IPS DF 4.7 (cell line): ENCODE results near the gene UPK1A.
A peak's percentile ranks its signal among the peaks of the same experiment; 100 is the strongest.
"Not testable (repeated sequence)": the region's sequence is repeated elsewhere in the genome, so short reads cannot be mapped to it uniquely, and the experiment has no call there.

Experiments
- DNase-seq: peaks from one replicate; pipeline ENCODE4 v3.0.0-alpha.2; 2013; ENCODE audit warnings: low spot score; ENCODE audit errors: extremely low read depth

UPK1A gene

DNA sequence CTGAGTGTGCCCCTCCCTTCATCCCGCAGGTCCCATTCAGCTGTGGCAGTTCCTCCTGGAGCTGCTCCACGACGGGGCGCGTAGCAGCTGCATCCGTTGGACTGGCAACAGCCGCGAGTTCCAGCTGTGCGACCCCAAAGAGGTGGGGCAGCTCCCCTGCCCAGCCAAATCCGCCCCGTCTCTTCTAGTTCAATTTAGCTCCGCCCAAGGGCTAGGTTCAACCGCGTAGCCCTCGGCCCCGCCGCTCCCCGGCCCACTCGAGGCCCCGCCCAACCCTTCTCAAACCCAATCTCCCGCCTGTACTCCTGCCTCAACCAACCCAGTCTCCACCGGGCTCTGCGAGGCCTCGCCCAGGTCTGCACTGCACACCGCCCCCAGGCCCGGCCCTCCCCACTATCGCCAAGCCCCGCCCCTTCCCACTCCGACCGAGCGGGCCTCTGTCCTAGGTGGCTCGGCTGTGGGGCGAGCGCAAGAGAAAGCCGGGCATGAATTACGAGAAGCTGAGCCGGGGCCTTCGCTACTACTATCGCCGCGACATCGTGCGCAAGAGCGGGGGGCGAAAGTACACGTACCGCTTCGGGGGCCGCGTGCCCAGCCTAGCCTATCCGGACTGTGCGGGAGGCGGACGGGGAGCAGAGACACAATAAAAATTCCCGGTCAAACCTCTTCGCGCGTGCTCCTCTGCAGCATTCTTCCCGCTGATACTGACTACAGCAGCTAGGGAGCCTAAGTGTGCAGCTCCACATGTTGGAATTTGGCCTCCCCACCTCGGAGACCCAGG lies 21.9 kb upstream of the UPK1A start:
- no peak for DNase-seq

- no peak for DNase-seq
Measured at GRCh38 chr19:35644987-35645679, 21.2 kb upstream of the UPK1A start.

DNA sequence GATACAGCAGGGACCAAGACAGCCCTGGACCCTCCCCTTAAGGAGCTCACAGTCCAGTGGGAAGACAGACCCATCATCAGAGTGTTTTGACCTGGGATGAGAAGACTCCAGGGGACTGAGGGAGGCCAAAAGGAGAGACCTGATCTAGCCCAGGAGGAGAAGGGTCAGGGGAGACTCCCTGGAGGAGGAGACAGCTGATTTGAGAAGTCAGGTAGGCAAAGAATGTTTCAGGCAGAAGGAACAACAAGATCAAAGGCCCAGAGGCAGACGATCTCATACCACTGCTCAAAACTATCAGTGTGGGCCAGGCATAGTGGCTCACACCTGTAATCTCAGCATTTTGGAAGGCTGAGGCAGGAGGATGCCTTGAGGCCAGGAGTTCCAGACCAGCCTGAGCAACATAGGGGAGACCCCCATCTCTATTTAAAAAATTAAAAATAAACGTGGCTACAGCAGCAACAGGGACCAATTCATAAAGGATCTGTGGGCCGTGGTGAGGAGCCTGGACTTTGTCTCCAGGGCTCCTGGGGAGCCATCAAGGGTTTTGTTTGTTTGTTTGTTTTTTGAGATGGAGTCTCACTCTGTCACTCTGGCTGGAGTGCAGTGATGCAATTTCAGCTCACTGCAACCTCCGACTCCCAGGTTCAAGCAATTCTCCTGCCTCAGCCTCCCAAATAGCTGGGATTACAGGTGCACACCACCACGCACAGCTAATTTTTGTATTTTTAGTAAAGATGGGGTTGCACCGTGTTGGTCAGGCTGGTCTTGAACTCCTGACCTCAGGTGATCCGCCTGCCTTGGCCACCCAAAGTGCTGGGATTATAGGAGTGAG lies 20.4 kb upstream of the UPK1A start:
- DNase-seq: no peak

DNA sequence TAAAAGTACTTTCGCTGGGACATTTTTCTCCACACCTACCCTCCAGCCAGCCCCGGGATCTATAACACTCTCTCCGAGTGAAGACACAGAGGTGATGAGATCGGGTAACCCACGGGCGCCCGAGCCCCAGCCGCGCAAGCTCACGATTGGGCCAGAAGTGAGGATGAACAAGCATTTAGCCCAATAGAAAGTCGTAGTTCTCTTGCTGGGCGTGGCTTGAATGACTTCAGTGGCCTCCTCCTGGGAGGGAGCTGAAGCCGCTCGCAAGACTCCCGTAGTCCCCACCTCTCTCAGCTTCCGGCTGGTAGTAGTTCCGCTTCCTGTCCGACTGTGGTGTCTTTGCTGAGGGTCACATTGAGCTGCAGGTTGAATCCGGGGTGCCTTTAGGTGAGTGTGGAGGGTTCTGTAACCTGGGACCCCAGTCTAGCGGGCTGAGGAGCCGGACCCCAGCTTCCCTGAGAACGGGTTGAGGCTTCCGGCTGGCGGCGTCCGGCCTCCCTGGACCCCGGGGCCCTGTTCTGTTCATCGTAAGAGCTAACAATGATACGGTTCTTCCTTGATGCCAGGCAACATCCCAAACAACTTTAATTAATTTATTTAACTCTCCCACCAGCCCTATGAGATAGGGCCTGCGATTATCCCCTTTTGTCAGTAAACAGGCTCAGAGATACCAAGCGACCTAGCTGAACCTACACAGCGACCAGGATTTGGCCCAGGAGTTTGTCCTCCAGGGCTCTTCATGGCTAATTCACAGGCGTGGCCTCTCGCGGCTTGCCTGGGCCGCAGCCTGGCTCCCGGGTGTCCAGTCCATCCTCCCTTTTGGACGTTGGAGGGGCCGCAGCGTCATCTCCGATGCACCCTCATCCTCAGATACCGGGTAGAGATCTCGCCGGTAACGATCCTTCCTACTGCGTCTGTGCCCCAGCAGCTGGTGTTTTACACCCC lies 18.0 kb upstream of the UPK1A start, which contains the start of gene COX6B1:
TSS of gene COX6B1 (plus strand) at position 307 of the 945 bp plus-strand sequence. CDS start 2,921 bp downstream, outside the sequence.
- DNase-seq: no peak

DNA sequence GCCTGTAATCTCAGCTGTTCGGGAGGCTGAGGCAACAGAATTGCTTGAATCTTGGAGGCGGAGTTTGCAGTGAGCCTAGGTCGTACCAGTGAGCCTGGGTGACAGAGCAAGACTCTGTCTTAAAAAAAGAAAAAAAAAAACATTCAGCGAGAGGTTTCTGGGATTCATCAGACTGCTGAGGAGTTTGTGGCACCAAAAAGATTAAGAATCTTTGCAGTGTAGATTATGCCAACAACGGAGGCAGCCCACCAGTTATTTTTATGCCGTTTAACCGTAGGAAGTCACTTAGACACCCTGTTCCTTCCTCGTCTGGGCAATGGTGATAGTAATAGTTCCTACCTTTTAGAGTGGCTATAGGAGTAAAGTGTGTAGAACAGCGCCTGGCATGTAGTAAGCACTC lies 15.7 kb upstream of the UPK1A start:
- DNase-seq: no peak

DNA sequence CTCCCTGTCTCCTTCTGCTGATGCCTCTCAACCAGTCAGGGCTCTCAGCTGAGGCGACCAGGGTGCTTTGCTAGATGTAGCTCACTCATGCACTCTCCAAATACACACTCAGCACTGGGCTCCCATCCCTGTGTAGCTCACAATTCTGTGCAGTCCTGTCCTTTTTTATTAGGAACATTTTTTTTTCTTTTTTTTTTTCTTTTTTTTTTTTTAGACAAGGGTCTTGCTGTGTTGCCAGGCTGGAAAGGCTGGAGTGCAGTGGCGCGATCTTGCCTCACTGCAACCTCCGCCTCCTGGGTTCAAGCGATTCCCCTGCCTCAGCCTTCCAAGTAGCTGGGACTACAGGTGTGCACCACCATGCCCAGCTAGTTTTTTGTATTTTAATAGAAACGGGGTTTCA lies 11.5 kb upstream of the UPK1A start:
- not testable (repeated sequence) for DNase-seq

- no peak for DNase-seq
Measured at GRCh38 chr19:35655600-35655999, 10.7 kb upstream of the UPK1A start.

GRCh38 chr19:35656700-35657099 lies 9.6 kb upstream of the UPK1A start:
- no peak for DNase-seq

GRCh38 chr19:35657904-35658700 lies 8.2 kb upstream of the UPK1A start:
- no peak for DNase-seq

- no peak for DNase-seq
Measured at GRCh38 chr19:35661995-35662340, 4.3 kb upstream of the UPK1A start.

GRCh38 chr19:35663981-35664380 lies 2.3 kb upstream of the UPK1A start:
- DNase-seq: no peak

GRCh38 chr19:35665157-35665556 lies 1.2 kb upstream of the UPK1A start:
- DNase-seq: no peak

DNA sequence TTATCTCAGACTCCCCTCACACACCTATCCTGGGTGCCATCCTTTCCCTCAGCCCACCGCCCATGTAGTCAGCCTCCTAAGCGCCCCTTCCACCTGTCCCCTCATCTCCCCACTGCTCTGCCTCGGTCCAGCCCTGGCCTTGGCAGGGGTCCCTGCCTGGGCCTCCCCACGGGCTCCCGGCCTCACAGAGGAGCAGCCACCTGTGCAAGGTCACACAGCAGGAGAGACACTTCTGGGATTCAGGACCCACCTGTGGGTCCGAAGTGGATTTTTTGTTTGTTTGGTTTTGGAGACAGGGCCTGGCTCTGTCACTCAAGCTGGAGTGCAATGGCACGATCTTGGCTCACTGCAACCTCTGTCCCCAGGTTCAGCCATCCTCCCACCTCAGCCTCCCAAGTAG lies 713 bp upstream of the UPK1A start:
- no peak for DNase-seq

DNA sequence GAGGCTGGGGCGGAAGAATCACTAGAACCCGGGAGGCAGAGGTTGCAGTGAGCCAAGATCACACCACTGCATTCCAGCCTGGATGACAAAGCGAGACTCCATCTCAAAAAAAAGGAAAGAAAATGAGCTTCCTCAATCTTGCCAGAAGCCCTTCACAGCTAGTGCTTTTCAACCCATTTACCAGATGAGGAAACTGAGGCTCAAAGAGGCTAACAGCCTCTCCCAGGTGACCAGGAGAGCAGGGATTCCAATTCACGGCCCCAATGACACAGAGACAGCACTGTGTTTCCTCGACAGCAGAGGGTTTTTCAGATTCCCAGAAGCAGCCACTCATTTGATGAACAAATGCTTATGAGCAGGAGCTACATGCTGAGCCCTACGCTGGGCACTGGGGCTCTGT lies 3.2 kb downstream of the UPK1A start:
- no peak for DNase-seq

DNA sequence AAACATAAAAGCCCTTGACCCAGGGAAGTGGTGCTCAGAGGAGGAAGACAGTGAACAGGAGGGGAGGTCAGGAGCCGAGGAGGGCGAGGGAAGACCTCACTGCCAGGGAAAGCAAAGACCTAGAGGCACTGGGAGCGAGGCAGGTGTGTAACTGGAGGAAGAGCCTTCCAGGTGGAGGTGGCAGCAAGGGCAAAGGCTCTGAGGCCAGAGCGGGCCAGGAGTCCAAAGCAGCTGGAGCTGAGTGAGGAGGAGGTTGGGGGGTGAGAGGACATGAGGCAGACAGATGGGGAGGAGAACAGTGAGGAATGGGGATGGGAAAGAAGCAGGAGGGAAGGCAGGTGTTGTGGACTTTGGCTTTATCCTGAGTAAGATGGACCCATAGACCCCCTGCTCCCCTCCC lies 3.7 kb downstream of the UPK1A start:
- no peak for DNase-seq

DNA sequence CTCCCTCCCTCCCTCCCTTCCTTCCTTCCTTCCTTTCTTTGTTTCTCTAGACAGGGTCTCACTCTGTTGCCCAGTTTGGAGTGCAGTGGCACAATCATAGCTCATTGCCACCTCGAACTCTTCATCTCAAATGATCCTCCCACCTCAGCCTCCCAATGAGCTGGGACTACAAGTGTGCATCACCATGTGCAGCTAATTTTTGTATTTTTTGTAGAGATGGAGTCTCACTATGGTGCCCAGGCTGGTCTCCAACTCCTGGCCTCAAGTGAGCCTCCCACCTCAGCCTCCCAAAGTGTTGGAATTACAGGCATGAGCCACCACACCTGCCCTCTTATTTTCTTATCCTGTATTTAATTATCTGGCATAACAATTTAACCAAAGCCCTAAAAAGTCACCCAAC lies 4.4 kb downstream of the UPK1A start:
- no peak for DNase-seq

DNA sequence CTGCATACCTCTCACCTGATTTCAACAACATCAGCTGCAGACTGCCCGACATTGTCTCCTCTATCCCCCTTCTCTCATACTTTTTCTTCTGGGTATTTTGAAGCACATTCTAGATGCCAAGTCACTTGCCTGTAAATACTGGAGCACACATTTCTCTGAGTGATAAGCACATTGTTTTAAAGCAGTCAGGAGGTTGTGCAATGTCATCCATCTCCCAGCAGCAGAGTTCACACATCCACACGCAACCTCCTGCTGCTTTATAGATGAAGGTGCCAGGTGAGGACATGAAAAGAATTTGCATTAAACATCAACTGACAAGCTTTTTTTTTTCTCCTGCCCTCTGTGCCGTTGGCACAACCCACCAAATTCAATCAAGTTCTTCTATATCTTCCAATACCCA lies 5.5 kb downstream of the UPK1A start:
- no peak for DNase-seq

DNA sequence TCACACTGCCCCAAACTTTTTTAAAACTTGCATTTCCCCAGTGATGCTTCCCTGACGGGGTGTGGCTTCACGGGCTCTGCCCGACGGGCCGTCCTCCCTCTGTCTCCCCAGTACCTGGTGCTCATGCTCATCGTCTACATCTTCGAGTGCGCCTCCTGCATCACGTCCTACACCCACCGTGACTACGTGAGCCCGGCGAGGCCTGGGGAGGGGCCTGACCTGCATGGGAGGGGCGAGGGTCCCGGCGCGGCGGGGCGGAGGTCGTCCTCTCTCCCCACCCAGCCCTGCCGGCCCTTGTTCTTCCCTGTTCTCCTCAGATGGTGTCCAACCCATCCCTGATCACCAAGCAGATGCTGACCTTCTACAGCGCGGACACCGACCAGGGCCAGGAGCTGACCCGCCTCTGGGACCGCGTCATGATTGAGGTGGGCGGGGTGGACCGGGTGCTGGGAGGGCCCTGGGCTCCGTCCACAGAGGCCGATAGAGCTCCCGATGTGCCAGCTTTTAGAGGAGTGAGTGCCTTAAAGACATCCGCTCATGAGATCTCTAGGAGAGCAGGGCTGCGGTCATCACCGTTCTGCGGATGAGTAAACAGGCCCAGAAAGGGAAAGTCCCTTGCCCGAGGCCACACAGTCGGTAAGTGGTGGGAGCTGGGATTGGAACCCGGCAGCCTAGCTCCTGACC lies 6.9 kb downstream of the UPK1A start:
- peak; percentile 7 for DNase-seq

GRCh38 chr19:35675589-35676140 lies 9.3 kb downstream of the UPK1A start:
- no peak for DNase-seq
